ENCODE data around the gene PHLDA1.
"Not testable (repeated sequence)": the region's sequence is repeated elsewhere in the genome, so short reads cannot be mapped to it uniquely, and the experiment has no call there.

The PHLDA1 gene

DNA sequence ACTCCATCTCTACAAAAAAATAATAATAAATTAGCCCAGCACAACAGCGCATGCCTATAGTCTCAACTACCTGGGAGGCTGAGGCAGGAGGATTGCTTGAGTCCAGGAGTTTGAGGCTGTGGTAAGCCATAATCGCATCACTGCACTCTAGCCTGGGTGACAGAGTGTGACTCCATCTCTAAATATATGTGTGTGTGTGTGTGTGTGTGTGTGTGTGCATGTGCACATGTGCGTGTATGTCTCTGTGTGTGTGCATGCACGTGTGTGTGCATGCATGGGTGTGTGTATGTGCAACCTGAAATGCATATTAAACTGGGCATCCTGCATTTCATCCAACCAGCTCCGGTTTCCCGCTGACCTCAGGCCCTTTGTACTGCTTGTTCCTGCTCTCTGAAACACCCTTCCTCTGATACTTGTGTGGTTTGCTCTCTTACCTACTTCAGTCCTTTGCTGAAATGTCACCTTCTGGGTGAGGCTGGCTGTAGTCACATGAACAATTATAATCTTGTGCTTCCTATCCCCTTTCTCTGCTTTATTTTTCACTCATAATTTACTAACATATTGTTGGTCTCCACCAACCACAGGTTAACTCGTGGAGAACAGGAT, 46.9 kb downstream of the PHLDA1 start:
- DNase-seq, result no peak

DNA sequence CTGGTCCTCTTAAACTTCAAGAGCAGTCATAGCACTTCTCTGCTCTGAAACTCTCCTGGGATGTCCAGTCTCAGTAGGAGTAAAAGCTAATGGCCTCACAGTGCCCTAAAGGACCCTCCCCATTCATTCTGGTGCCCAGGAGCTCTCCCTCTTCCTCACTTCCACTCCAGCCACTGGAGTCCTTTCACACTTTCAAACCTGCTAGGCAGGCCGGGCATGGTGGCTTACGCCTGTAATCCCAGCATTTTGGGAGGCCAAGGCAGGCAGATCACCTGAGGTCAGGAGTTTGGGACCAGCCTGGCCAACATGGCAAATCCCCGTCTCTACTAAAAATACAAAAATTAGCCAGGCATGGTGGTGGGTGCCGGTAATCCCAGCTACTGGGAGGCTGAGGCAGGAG, 47.7 kb downstream of the PHLDA1 start:
- not testable (repeated sequence) for DNase-seq

DNA sequence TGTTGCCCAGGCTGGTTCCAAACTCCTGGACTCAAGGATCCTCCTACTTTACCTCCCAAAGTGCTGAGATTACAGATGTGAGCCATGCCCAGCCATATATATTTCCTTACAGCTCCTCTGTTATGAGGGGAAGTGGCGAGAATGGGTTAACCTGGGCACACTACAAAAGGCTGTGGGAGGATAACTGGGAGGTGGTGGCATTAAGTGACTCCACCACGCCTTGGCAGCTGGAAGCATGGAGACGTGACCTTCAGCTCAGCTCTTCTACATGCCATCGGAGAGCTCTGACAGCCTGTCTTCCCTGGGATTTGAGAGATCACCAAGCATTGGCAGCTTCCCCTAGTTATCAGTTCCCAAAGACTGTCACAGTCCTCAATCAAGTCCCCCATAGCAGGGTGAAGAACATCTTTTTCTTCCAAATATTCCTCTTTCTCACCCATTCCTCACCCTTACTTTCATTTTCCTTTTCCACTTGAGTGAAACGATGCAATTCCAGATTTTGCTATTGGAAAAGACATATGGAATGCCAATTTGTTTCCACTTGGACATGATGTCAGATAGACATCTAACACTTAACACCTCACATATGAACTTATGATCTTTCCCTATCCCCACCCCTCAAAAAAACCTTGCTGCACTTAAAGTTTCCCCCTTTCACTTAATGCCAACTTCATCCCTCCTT, 48.5 kb downstream of the PHLDA1 start:
- no peak for DNase-seq

DNA sequence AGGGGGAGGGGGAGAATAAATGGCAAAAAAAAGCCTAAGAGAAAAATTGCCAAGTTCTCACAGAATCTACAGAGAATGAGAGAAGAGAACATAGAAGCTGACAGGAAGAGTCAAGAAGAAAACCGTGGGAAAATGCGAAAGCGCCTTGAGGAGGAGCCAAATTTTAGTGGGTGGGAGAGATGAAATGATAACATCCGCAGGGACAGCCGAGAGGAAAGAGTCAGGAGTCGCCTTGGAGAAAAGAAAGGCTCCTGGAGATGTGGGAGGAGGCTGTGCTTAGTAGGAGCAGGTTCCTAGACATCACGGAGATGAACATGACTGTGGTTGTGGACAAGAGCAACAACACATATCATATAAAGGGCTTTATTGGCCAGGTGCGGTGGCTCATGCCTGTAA, 49.4 kb downstream of the PHLDA1 start:
- no peak for DNase-seq

DNA sequence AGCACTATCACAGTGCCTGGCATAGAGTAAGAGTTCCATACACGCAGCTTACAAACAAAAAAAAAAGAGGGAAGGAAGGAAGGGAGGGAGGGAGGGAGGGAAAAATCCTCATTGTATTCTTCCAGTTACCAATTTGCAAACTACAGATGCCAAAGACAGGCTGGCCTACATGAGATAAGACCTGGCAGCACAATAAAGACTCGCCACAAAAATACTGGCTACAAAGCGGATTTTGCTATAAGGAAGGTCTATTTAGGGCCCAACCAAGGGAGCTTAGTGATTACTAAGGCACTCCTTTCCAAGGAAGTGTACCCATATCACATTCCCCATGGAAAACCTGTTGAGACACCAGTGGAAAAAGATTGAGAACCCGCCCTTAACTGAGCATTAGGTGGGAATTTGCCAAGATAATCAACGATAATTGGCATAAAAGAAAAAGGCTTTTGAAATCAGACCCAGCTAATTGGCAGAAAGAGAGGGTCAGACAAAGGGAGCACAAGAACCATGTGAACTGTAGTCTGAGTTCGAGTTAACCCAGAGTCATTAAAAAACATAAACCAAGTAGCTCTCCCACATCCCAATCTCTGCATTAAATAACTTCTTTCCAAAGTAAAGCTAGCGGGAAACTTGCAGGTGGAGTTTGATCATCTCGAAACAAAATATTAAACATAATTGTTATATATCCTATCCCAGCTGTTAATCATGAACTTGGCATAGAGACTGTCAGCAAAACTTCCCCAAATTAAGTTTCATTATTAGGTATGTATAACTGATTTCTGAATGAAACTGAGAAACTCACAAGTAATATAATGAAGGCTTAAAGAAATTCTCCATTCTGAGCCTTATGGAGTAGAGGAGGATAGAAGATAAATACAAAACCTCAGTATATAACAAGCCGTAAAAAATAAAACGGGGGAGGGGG, 50.1 kb downstream of the PHLDA1 start:
- DNase-seq, result no peak

DNA sequence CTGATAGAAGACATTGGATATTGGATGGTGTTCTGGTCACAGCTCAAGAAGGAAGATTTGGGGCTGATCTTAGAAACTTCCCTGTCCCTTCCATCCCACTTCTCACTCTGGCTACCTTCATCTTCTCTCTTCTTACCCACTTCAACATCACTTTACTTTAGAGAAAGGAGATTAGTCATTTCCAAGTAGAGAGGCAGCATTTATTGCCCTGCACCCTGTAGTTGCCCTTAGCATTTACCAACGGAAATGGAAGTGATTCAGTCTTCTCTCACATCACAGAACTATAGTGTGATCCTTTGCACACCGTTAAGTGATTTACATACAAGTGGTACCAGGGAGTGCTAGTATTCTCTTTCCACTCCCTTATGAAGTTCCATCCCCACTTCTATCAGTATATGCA, 52.4 kb downstream of the PHLDA1 start:
- DNase-seq, result peak; percentile 47 to 48

DNA sequence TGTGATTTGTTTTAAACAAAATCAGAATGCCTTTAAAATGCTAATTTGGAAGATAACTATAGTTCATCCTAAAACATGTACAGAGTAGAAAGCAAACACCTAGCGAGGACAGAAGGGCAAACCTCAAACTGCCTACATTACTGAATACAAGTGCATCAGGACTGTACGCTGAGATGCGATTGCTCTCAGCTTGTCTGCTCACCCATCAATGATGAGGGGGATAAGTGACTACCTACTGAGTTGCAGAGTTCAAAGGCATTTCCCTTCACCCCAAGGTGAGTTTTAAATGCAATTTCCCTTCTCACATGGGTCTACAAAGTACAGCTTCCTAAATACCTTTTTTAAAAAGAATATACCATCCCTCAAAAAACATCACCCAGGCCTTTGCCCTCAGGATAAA, 52.9 kb downstream of the PHLDA1 start:
- peak; percentile 16 to 32 for DNase-seq

DNA sequence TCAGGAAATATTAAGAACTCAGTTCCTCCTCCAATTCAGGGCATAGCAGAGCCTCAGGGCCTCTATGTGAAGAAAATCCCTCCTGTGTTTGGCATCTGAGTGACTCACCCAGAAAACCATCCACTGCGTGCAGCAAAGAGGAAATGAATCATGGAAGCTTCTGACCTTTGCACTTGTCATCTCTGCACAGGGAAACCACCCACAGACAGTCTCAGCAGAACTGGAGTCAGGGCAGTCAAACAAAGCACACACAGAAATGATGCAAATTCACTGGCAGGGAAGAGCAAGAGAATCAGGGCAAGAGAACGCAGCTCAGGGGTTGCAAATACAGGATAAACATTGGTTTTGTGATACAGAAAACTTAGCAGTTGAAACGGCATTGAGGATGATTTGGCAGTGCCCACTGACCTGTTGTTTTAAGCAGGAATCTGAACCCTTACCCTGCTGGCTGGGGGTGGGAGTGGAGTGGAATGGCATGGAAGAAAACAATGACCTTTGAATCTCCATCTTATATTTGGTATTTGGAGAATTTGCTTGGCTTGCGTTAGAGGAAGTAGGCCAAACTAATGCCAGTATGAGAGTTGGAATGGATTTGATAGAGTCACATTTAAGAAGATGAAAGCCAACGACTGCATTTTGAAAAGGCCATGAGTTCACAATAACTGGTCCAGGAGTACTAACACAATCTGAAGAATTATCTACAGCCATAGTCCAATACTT, 53.5 kb downstream of the PHLDA1 start:
- peak; percentile 78 to 80 for DNase-seq

DNA sequence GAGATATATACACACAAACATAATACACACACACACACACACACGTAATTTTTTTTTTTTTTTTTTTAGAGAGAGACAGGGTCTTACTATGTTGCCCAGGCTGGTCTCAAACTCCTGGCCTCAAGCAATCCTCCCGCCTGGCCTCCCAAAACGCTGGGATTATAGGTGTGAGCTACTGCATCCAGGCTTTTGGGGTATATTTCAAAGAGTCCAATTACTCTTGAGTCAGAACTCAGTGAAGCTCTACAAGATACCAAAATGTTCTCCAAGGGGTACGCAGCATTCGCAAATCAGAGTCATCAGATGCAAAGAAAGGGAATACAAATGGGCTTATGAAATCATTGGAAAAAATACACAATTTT, 54.0 kb downstream of the PHLDA1 start:
- DNase-seq, result no peak

DNA sequence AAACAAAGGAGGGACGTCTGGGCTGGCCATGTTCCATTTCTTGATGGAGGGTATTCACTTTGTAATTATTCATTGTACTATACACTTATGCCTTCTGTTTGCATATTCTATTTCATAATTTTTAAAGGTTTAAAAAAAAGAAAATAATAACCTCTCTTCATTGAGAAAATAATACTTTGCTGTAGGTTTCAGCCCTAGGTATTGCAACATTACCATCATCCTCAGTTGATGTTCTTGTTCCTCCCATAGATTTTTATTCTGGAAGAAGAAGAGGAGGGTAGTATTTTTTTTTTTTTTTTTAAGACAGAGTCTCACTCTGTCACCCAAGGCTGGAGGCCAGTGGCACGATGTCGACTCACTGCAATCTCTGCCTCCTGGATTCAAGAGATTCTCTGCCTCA, 54.7 kb downstream of the PHLDA1 start:
- DNase-seq, result no peak

DNA sequence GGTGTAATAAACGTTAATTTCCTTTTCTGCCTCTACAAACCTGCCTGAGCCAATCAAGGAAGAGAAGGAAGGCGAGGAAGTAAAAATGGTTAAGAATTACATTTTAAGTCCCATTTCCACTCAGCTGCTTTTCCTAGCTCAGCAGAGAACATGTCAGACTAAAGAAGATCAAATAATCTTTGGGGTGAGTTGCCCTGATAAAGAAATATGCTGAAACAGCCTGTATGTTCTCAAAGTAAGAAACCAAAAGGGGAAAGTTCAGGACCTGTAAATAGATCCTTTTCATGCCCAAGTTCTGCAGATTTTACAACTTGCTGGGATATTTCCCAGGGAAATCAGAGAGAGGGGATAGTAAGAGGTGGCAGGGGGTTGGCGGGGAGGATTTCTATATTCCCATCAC, 55.5 kb downstream of the PHLDA1 start:
- no peak for DNase-seq

DNA sequence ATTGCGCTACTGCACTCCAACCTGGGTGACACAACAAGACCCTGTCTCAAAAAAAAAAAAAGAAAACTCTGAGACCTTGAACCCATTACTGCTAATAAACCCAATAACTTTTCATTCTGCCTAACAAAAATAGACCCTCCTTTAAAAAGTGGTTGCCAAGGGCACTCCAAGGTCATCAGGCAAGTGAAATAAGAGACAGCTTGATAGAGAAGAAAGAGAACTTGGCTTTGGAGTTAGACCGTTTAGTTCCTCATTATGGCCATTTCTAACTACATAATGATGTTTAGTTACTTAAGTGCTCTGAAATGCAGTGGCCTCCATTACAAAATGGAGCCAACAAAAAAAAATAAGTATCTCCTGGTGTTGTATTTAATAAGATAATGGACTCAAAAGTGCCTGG, 55.9 kb downstream of the PHLDA1 start:
- no peak for DNase-seq

All from activated CD4-positive, alpha-beta T cell treated with anti-CD3 and anti-CD28 coated beads for 4 hours (primary cell).